Measurements from ENCODE around the gene GPBP1L1.

Gene GPBP1L1

DNA sequence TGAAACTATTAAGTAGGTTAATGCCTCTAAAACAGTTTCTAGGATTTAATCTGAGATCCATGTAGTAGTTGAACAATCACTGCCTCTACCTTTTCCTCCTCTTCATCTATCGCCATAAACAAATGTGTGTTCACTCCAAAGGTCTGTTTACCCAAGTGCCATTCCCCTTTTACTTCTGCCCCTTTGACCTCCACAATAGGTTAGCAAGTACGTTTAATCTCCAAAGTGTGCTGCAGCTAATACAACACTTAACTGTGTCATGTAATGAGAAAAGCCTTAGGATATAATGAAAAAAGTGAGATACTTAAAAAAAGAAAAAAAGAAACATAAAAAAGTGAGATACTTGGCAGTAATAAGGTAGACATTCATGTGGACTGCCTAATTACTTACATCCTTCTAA, 28.2 kb downstream of the GPBP1L1 start:
- TF ChIP-seq POLR2A (IDR thresholded peaks at IDR 0.05; ENCODE audit: extremely low read depth, insufficient read length) (no peak), MYC (IDR thresholded peaks at IDR 0.05; ENCODE audit: low read depth, low read length) (no peak)
- TF ChIP-seq, protein P1, sequence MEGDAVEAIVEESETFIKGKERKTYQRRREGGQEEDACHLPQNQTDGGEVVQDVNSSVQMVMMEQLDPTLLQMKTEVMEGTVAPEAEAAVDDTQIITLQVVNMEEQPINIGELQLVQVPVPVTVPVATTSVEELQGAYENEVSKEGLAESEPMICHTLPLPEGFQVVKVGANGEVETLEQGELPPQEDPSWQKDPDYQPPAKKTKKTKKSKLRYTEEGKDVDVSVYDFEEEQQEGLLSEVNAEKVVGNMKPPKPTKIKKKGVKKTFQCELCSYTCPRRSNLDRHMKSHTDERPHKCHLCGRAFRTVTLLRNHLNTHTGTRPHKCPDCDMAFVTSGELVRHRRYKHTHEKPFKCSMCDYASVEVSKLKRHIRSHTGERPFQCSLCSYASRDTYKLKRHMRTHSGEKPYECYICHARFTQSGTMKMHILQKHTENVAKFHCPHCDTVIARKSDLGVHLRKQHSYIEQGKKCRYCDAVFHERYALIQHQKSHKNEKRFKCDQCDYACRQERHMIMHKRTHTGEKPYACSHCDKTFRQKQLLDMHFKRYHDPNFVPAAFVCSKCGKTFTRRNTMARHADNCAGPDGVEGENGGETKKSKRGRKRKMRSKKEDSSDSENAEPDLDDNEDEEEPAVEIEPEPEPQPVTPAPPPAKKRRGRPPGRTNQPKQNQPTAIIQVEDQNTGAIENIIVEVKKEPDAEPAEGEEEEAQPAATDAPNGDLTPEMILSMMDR (IDR thresholded peaks at IDR 0.05; ENCODE audit: low read depth, low read length), result no peak
- TF ChIP-seq, protein P2, sequence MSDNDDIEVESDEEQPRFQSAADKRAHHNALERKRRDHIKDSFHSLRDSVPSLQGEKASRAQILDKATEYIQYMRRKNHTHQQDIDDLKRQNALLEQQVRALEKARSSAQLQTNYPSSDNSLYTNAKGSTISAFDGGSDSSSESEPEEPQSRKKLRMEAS (IDR thresholded peaks at IDR 0.05; ENCODE audit: low read depth, low read length), result no peak
- no peak overlapping the region for H3K4me3 ChIP-seq (ENCODE audit: low read depth, low read length)
- no peak for DNase-seq (ENCODE audit: low read depth)

DNA sequence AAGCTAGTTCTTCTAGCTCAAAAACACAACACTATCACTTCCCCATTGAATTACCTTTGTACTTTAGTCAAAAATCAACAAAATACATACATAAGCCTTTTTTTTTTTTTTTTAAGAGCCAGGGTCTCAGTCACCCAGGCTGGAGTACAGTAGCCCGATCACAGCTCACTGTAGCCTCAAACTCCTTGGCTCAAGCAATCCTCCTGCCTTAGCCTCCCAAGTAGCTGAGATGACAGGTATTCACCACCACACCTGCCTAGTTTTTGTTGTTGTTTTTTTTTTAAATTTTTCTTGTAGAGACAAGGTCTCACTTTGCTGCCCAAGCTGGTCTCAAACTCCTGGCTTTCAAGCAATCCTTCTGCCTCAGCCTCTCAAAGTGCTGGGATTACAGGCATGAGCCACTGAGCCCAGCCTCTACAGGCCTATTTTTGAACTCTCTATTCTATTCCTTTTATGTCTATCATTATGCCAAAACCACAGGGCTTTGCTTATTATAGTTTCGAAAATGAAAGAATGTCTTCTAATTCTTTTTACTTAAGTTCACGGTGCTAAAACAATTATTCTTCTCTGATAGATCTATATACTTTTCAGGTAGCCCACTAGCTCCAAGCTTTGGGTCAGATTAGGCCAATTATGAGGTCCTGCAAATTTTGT, 29.6 kb downstream of the GPBP1L1 start:
- H3K4me3 ChIP-seq (ENCODE audit: low read depth, low read length), result no peak overlapping the region
- TF ChIP-seq, protein P2 (IDR thresholded peaks at IDR 0.05; ENCODE audit: low read depth, low read length), result no peak
- no peak for TF ChIP-seq POLR2A (IDR thresholded peaks at IDR 0.05; ENCODE audit: extremely low read depth, insufficient read length)
- TF ChIP-seq, protein P1 (IDR thresholded peaks at IDR 0.05; ENCODE audit: low read depth, low read length), result no peak
- TF ChIP-seq MYC (IDR thresholded peaks at IDR 0.05; ENCODE audit: low read depth, low read length), result no peak
- DNase-seq (ENCODE audit: low read depth), result no peak

DNA sequence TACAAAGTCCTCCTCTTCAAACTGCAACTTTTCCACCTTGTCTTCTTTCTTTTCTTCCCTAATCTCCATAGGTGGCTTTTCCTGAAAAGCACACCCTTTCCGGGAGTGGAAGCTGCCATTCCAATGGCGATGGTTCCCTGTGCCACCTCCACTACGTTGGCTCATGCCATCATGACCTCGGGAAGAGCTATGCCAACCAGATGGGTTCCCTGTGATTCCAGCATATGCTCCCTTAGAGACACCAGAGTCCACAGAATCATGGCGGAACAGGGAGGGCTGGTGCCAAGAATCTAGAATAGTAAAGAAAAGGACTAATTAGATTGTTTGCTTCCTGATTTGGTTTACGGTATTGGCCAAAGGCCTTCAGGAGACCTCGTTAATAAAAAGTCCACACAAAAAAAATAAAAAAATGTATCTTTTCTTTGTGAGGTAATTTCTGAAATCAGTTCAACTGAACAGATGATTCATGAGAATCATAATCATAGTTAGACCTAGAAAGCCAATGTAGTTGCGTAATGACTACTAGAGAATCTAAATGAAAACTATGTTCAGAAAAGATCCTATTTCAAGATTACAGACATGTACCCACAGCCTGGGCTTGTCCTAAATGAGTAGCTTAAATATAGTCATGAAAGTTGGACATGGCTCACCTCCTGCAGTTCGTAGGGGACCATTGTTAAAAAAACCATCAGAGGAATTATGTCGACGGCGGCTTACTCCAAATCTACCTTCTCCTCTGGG, 31.6 kb downstream of the GPBP1L1 start:
- TF ChIP-seq MYC (IDR thresholded peaks at IDR 0.05; ENCODE audit: low read depth, low read length) (no peak), POLR2A (IDR thresholded peaks at IDR 0.05; ENCODE audit: extremely low read depth, insufficient read length) (no peak)
- TF ChIP-seq, protein P2 (IDR thresholded peaks at IDR 0.05; ENCODE audit: low read depth, low read length), result no peak
- TF ChIP-seq, protein P1 (IDR thresholded peaks at IDR 0.05; ENCODE audit: low read depth, low read length), result no peak
- no peak overlapping the region for H3K4me3 ChIP-seq (ENCODE audit: low read depth, low read length)
- no peak for DNase-seq (ENCODE audit: low read depth)

DNA sequence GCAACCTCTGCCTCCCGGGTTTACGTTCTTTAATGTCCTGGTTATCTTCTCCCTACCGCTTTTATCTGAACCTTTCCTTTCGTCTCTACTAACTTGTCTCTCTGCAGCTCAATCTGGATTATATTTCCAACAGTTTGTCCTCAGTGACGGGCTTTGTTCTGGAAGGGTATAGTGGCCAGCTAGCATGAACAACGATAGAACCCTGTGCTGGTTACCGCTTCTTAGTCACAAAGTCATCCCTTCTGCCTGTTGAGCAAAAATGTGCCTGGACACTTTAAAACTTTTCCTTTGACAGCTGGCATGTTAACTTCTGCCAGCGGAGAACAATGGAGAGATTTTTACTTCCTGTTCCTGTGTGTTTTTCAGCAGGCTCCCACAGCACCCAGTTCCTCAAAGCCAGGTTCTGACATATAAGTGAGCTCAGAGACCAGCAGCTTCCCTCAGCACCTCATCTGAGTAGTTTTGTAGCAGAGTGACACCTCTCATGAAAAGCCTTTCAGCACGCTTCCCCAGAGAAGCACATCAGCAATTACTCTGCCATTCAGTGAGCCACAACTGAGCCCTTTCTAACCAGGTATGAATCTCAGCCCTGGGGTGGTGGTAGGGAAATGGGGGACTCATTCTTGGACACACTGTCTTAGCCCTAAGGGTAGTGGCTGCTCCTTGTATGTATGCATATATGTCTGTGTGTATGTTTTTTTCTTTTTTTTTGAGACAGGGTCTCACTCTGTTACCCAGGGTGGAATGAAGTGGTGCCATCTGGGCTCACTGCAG, 38.9 kb downstream of the GPBP1L1 start:
- peak; percentile 55 for DNase-seq (ENCODE audit: low read depth)
- TF ChIP-seq, protein P2 (IDR thresholded peaks at IDR 0.05; ENCODE audit: low read depth, low read length), result no peak
- TF ChIP-seq, protein P1 (IDR thresholded peaks at IDR 0.05; ENCODE audit: low read depth, low read length), result no peak
- TF ChIP-seq POLR2A (IDR thresholded peaks at IDR 0.05; ENCODE audit: extremely low read depth, insufficient read length), result no peak
- no peak for TF ChIP-seq MYC (IDR thresholded peaks at IDR 0.05; ENCODE audit: low read depth, low read length)
- no peak overlapping the region for H3K4me3 ChIP-seq (ENCODE audit: low read depth, low read length)

DNA sequence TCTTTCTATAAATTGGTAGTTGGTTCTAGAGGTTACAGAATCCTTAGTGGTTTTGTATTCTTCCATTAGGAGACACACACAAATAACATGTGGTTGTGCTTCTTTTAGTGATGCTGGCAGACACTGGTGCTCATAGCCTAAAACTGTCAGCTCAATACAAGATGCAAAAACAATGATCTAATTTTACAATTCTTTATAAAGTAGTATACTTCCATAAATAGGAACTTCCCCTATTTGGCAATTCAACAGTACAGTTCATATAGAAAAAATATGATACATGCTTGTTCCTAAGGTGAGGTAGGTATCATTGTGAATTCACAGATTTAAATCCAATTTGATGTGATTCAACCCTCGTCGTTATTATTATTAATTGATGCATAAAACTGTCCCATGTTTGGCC, 41.7 kb downstream of the GPBP1L1 start:
- H3K4me3 ChIP-seq (ENCODE audit: low read depth, low read length), result no peak overlapping the region
- DNase-seq (ENCODE audit: low read depth), result no peak
- TF ChIP-seq POLR2A (IDR thresholded peaks at IDR 0.05; ENCODE audit: extremely low read depth, insufficient read length) (no peak), MYC (IDR thresholded peaks at IDR 0.05; ENCODE audit: low read depth, low read length) (no peak)
- TF ChIP-seq, protein P2 (IDR thresholded peaks at IDR 0.05; ENCODE audit: low read depth, low read length), result no peak
- TF ChIP-seq, protein P1 (IDR thresholded peaks at IDR 0.05; ENCODE audit: low read depth, low read length), result no peak

All from NB4 (cell line).